Nephron progenitor cell (in vitro differentiated cells): ENCODE measurements around the gene ARHGEF26.
A peak's percentile ranks its signal among the peaks of the same experiment; 100 is the strongest.

Experiments
- DNase-seq: peaks from one replicate; pipeline ENCODE4 v3.0.0; 2021
- H3K27ac Mint-ChIP-seq: 2 replicates; pipeline ENCODE4 v1.8.0; 2021; ENCODE audit warnings: mild to moderate bottlenecking, moderate library complexity, mixed read lengths
- H3K27me3 Mint-ChIP-seq: 2 replicates; pipeline ENCODE4 v1.8.0; 2021; ENCODE audit warnings: mild to moderate bottlenecking, low read depth, mixed read lengths; ENCODE audit not compliant: poor library complexity
- H3K36me3 Mint-ChIP-seq: 2 replicates; pipeline ENCODE4 v1.8.0; 2021; ENCODE audit warnings: low read depth, mixed read lengths
- H3K4me1 Mint-ChIP-seq: 2 replicates; pipeline ENCODE4 v1.8.0; 2021; ENCODE audit warnings: mixed read lengths
- H3K4me3 Mint-ChIP-seq: 2 replicates; pipeline ENCODE4 v1.8.0; 2021; ENCODE audit warnings: mild to moderate bottlenecking, moderate library complexity, mixed read lengths
- H3K9me3 Mint-ChIP-seq: 2 replicates; pipeline ENCODE4 v1.8.0; 2021; ENCODE audit warnings: mild to moderate bottlenecking, moderate library complexity, mixed read lengths
- TF ChIP-seq, protein P1 (sequence below): fragments of 200-600 bp; sonication (generic); IDR thresholded peaks from 2 replicates; pipeline ENCODE4 v1.5.0; 2021; ENCODE audit warnings: antibody characterized with exemption

Gene ARHGEF26

DNA sequence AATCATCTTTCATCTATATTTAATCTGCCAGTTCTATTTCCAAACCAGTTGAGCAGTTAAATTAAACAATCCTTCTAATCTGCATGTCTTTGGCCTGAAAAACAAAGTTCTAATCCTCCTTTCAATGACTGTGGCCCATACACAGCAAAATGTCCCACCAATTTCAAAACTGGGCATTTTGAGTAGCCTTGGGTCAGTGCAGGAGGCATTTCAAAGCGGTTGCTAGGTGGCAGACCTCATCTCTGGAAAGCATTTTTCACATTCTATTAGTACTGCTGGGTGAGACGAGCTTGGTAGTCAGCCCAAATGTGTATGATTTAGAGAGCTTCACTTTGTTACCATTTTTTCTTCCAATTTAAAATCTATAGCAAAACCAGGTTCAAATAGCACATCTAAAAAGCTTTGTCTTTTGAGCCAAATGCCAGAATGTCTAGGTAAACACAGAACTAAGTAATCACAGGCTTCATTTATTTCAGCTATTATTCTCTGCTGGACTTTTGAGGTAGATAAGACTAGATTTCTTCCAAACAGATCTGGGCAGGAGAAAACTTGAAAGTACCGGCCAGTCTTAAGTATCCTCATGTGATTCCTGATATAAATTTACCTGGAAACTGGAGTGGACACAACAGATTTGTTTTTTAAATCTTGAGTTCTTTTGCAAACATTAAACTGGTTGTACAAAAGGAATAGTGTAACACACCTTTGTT is 8.9 kb upstream of the ARHGEF26 start:
- H3K27ac Mint-ChIP-seq: no peak overlapping the region
- DNase-seq: no peak
- peaks cover under 1% of the 10 kb centered on the region for H3K27me3 Mint-ChIP-seq
- no peaks in the 10 kb centered on the region for H3K4me1 Mint-ChIP-seq
- H3K4me3 Mint-ChIP-seq: no peak overlapping the region
- TF ChIP-seq, protein P1, sequence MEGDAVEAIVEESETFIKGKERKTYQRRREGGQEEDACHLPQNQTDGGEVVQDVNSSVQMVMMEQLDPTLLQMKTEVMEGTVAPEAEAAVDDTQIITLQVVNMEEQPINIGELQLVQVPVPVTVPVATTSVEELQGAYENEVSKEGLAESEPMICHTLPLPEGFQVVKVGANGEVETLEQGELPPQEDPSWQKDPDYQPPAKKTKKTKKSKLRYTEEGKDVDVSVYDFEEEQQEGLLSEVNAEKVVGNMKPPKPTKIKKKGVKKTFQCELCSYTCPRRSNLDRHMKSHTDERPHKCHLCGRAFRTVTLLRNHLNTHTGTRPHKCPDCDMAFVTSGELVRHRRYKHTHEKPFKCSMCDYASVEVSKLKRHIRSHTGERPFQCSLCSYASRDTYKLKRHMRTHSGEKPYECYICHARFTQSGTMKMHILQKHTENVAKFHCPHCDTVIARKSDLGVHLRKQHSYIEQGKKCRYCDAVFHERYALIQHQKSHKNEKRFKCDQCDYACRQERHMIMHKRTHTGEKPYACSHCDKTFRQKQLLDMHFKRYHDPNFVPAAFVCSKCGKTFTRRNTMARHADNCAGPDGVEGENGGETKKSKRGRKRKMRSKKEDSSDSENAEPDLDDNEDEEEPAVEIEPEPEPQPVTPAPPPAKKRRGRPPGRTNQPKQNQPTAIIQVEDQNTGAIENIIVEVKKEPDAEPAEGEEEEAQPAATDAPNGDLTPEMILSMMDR: no peak
- no peaks in the 10 kb centered on the region for H3K36me3 Mint-ChIP-seq
- H3K9me3 Mint-ChIP-seq: no peaks in the 10 kb centered on the region

DNA sequence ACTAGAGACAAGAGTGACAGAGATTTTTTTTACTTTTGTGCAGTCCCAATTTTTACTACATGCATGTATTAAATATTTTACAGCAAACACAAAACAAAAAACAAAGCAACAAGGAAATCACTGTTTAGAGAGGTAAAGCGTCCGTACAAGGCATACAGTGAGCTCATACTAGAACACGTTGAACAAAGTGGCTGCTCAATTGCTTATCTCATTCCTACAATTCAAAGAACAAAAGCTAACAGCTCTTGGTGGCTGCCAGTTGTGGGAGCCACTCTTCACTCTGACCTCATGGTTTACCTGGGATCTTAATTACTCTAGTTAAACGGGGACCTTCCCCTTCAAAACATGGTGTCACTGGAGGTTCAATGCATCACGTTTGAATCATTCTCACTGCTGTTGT is 7.6 kb upstream of the ARHGEF26 start:
- H3K4me3 Mint-ChIP-seq: no peak overlapping the region
- H3K9me3 Mint-ChIP-seq: no peaks in the 10 kb centered on the region
- TF ChIP-seq, protein P1: no peak
- H3K4me1 Mint-ChIP-seq: no peaks in the 10 kb centered on the region
- H3K27ac Mint-ChIP-seq: no peak overlapping the region
- H3K27me3 Mint-ChIP-seq: peaks cover 4% of the 10 kb centered on the region
- no peak for DNase-seq
- no peaks in the 10 kb centered on the region for H3K36me3 Mint-ChIP-seq

DNA sequence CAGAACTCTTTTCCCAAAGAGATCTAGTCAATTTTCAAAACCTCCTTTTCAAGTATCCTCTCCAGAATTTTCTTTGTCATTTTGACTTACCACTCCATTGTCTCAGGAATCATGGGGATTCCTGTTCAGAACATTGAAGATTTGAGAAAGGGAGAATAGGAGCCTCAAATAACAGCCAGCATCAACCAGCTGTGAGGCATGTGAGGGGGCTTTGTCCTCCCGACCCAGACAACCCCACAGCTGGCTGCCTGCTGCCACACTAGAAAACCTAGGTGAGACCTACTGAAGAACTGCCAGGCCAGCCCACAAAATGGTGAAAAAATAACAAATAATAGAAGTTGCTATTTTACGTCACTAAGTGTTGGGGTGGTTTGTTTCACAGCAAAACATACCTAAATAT is 5.9 kb upstream of the ARHGEF26 start:
- Mint-ChIP-seq H3K9me3 (no peaks in the 10 kb centered on the region), H3K27me3 (peaks cover 17% of the 10 kb centered on the region), H3K4me1 (peaks cover 6% of the 10 kb centered on the region), H3K4me3 (no peak overlapping the region), H3K36me3 (no peaks in the 10 kb centered on the region), H3K27ac (no peak overlapping the region)
- TF ChIP-seq, protein P1: no peak
- no peak for DNase-seq

DNA sequence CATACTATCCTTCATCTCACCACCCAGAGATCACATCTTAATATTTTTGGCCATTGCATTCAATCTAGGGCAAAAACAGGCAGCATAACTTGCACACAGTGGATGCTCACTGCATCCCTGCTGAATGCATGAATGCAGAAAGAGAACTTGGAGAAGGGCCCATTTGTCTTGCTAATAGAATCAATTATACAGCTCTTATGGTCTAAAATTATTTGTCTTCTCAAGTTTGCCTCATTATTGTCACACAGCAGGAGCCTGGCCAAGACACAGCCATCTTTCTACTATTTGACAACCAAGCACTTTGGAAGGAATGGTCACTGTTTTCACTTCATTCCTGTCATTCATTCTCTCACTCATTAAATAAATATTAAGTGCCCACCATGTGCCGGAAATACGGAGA is 1.2 kb upstream of the ARHGEF26 start:
- Mint-ChIP-seq H3K27ac (no peak overlapping the region), H3K9me3 (no peaks in the 10 kb centered on the region), H3K4me3 (peak overlapping the region; percentile 97), H3K4me1 (peaks cover 34% of the 10 kb centered on the region), H3K27me3 (peaks cover 49% of the 10 kb centered on the region), H3K36me3 (no peaks in the 10 kb centered on the region)
- DNase-seq: no peak
- TF ChIP-seq, protein P1: no peak

DNA sequence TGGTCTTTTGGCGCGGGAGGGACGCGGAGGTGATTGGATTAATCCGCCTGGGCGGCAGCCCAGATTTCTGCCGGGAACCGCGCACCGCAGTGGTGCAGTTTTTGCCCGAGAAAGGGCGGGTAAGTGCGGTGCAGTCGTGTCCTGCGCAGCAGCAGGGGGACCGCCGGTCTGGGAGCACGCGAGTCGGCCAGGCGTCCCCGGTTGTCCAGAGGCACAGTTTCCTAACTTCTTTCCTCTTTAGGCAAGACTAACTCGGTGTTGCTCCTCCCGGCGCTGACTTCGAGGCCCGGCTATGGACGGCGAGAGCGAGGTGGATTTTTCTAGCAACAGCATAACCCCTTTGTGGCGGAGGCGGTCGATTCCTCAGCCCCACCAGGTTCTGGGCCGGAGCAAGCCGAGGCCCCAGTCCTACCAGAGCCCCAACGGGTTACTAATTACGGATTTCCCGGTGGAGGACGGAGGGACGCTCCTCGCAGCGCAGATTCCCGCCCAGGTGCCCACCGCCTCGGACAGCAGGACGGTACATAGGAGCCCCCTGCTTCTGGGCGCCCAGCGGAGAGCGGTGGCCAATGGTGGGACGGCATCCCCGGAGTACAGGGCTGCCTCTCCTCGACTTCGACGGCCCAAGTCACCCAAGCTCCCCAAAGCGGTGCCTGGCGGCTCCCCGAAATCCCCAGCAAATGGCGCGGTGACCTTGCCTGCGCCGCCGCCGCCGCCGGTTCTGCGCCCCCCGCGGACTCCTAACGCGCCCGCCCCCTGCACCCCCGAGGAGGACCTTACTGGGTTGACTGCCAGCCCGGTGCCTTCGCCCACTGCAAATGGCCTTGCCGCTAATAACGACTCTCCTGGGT is 736 bp downstream of the ARHGEF26 start:
- DNase-seq: peak; percentile 56
- Mint-ChIP-seq H3K36me3 (no peaks in the 10 kb centered on the region), H3K9me3 (no peaks in the 10 kb centered on the region), H3K4me1 (peaks cover 34% of the 10 kb centered on the region), H3K27me3 (peaks cover 49% of the 10 kb centered on the region), H3K4me3 (peak overlapping the region; percentile 97), H3K27ac (no peak overlapping the region)
- TF ChIP-seq, protein P1: no peak
